Activated CD8-positive, alpha-beta memory T cell treated with anti-CD3 and anti-CD28 coated beads, Interleukin-2, amount 50 U/mL, for 24 hours (primary cell): ENCODE results near the gene SLC26A4.

Source experiments
- DNase-seq: peaks from one replicate; pipeline ENCODE4 v3.0.0-alpha.2; 2020; ENCODE audit errors: extremely low read depth

SLC26A4 gene

GRCh38 chr7:107746006-107746405, 85.4 kb downstream of the SLC26A4 start:
- DNase-seq = no peak

GRCh38 chr7:107751113-107751512, 90.5 kb downstream of the SLC26A4 start:
- DNase-seq = no peak

- DNase-seq = no peak
These were observed 94.0 kb downstream of the SLC26A4 start for GRCh38 chr7:107754642-107755041.

GRCh38 chr7:107758667-107759066, 98.0 kb downstream of the SLC26A4 start:
- no peak for DNase-seq

- DNase-seq = no peak
These were observed 106.8 kb downstream of the SLC26A4 start for GRCh38 chr7:107767391-107767790.
